ENCODE measurements around the gene TMEM201.

Gene TMEM201

DNA sequence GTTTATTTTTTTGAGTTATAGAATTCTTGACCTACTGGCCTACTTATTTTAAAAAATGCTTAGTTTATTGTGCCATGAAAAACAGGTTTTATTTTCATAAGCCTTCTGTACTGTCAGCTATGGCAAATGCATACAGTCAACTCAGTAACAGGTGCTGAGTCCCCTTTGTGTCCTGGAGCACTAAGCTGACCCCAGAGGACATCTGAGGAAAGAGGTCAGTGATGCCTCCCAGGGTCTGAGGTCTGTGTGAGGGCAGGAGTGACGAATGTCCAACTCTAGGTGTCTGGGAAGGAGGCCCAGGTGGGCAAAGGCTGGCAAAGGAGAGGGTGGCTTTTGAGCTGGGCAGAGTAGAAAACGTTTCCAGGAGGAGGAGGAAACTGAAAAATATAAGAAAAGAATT lies 7.8 kb upstream of the TMEM201 start:
- no peak for DNase-seq

DNA sequence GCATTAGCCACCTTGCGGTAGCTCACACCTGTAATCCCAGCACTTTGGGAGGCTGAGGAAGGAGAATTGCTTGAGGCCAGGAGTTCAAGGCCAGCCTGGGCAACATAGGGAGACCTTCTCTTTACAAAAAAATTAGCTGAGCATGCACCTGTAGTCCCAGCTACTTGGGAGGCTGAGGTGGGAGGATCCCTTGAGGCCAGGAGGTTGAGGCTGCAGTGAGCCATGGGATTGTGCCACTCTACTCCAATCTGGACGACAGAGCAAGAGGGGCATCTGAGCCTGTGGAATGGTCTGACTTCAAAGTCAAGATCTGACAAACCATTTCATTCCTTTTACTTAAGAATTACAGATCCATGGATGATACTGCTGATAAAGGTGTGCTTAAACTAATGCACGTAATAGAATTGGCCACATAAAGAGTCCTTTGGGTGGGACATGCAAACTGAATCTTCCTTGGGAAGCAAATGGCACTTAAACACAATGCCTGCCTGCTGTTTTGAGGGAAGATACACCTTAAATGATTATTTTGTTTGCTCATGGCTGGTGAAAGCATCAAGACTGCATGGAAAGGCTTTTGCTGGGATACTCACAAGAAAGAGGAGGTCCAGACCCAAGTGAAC lies 2.5 kb upstream of the TMEM201 start:
- DNase-seq: no peak

DNA sequence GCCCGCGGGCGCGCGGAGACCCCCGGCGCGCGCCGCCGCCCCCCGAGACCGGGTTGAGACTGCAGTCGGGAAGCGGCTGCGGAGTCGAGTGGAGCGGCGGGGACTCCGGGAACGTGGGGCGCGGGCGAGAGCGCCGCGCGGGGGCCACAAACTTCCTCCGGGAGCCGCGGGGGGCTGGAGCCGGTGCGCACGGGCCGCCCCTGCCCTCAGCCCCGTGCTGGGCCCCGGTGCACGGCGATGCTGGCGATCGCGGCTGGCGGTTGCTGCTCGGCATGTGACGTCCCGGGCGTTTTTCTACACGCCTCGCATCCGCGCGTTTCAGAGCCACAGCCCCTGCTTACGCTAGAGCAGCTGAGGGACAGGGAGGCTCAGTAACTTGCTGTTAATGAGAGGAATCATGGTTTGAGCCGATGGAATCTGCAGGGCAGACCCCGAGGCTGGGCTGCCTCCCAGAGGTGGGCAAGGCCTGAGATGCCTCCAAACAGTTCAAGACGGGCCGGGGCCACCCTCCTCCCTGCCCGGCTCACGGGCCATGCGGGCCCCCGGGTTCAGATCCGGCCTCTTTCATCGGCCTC lies 520 bp downstream of the TMEM201 start:
- DNase-seq: peak; percentile 71

DNA sequence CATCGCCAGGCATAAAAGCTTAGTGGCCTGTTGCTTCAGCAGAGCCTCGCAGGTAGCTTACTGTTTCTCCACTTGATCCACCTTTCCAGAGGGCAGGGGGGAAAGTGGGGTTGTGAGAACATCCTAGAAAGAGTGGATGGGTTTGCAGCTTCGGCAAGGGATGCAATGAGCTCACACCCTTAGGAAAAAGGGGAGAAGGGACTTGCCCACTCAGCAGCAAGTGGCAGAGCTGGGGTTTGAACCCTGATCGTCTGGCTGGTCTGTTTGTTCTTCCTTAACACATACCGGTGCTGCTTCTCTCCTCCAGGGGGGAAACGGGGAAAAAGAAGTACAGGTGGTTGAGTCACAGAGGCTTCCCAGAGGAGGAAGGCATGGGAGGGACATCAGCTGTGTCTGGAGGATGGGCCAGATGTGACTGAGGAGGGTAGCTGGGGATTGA lies 1.0 kb downstream of the TMEM201 start:
- DNase-seq: peak; percentile 37

DNA sequence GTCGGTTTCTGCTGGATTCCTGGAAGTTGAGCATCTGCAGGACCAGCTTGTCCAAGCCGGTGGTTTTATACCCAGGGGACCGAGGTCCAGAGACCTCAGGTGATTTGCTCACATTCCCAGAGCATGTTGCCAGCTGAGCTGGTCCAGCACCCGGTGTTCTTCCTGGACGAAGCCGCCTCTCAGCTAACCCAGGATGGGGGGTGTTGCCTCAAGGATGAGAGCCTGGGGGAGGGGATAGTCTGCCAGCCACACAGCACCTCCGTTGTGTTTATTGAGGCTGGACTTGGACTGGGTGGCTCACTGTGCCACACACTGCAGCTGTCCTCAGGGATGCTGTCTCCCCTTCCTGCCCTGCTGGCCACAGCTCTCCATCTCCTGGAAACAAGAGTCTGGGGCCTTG lies 1.5 kb downstream of the TMEM201 start:
- DNase-seq: no peak

DNA sequence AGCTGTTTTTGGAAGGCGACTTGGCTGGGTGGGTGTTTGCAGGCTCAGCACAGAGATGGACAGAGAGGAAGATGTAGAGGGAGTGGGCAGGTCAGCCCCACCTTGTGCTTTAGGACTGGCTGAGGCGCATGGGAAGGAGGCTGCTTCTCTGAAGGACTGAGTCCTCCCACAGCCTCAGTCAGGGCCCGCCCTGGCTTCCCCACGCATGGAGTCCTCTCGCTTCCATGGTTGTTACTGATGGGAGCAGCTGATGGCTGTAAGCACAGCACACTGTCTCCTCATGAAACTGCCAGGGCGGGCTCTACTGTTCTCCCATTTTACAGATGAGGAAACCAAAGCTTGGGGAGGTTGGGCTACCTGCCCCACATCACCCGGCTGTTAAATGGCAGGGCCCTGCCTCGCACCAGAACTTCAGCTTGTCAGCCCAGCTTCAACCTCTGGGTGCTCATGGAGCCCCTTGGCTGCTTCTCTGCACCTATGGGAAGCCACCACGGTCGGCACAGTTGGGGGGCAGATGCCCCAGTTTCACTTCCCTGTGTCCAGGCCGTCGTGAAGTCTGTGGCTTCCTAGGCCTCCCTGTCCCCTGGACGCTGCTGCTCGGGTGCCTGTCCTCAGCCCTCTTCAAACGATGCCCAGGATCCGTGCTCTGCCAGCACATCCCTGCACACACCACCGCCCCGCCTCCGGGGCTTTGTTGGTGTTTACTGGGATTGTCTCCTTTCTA lies 2.4 kb downstream of the TMEM201 start:
- DNase-seq: no peak

DNA sequence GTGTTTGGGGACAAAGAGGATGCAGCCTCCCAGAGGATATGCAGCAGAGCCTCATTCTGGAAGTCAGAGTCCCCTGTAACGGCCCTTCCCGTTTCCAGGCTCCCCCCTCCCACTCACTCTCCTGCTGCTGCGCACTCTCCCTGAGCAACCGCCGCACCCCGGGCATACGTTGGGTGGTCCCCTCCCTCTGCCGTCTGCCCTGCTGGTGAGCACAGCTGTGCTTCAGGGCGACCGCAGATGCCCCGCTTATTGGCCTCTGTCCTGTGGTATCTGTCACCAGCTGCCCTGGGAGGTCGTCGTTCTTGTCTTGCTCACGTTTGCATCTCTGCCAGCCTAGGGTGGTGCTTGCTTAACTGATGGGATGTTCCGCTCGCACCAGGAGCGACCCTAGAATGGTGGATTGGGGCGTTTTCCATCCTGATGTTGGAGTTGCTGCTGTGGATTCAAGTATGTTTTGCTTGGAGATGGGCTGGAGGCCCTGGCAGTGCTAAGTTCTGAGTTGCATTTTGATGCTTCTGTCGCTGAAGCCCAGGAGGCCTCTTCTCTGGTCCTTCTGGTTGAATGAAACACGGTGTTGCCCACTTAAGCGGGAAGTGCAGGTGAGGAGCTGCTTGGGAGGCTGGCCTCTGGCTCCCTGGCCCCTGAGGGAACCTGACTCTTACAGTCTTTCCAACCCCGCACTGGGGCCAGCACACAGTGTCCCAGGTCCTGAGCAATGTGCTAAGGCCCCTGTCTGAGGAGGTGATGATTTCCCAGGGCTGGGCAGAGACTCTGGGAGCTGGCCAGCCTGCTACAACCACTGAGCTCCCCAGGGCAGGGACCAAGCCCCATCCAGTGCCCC lies 3.2 kb downstream of the TMEM201 start:
- no peak for DNase-seq

DNA sequence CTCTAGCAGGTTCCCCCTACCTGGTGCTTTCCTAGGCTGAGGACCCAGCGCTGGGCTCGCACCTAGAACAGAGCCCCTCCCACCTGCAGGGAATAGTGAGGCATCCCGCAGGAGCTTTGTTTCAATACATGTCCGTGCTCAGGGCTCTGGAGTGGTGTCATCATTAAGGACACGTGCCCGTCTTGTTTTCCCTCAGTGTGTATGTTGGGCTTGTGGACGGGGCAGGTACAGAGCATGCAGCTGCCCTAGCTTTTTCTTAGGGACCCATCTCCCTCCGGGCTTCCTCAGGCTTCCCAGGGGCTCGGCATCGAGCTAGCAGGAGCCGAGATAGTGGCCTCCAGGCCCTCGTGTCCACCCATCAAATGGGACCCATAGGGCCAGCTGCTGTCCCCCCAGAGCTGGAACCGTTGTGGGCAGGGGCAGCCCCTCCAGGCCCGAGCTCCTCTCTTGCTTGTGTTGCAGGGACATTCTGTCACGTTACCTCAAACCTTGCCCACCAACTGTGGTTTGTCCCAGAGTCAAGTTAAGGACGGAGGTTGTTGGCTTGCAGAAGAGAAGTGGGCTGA lies 3.9 kb downstream of the TMEM201 start:
- DNase-seq: no peak

DNA sequence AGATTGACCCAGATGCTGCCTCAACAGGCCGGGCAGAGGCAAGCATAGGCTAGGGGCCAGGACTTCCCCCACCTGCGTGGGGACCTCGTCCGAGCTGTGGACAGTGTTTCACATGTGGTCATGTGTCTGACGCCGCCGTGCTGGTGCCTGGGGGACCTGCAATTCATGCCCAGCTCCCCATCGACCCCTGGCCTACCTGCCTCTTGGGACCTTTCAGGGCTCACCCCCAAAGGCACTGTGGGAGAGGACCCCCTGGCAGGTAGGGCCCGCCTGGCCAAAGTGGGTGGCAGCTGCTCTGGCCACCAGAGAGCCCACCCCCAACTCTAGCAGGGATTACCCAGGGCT lies 4.4 kb downstream of the TMEM201 start:
- no peak for DNase-seq

DNA sequence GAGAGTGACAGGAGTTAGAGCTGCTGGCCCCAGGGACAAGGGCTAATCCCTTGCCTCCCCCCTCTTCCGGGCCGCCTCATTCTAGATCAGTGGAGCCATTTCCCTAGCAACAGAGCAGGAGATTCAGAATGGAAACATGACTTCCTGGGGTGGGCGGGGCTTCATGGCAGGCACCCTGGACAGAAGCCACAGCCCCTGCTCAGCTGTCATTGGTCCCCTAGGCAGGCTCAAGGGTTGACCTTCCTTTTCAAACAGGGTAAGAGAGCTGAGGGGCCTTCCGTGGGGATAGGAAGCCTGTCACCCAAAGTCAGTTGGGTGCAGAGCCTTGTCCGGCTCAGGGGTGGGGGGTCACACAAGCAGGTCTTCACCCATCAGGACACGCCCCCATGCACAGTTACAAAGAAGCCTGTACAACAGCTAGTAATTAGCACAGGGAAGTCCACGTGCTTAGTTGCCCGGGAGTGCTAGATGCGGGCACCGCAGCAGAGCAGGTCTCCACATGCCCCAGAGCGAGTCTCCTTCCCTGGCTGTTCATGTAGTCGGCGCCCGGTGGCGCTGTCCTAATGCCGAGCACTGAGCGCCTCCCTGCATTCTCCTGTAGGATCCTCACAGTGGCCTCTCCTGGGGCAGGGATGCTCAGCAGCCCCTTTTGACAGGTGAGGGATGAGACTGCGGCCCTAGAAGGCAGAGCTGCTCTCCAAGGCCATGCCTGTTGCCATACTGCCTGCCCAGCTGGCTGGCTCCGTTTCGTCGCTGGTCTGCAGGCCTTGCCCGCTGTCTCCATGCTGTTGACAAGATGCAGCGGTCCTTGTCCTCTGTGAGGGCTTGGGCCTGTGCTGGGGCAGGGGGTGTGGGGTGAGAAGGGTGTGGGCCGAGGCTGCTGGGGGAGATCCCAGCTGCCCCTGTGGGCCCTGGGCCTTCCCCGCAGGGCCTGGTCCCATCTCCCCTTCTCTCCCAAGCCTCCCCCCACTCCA lies 5.1 kb downstream of the TMEM201 start:
- peak; percentile 95 for DNase-seq

DNA sequence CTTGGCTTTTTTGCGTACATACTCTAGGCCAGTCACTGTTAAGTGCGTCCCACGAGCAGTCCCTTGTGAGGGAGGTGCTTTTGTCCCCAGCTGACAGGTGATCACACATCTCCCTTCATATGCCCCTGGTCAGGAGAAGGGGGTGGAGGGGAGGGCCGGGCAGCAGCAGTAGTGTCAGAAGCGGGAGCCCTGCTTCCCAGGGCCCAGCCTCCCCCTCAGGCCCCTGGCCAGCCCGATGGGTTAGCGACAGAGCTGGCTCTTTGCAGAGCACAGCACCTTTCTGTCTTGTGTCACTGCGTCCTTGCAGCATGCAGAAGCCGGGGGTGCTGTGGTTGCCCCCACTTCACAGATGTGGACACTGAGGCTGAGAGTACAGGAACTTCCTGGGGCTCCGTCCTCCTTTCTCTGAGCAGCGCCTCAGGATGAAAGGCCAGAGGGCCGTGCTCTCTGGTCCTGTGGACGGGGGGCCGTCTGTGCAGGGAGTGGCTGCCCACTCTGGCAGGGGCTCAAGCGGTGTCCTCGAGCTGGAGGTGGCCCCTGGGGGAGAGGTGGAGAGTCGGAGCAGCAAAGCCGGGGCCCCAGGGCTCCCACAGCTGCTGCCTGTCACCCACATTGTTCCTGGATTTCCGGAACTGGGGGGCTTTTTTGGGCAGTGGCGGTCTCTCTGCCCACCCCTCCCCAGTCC lies 5.9 kb downstream of the TMEM201 start:
- no peak for DNase-seq

DNA sequence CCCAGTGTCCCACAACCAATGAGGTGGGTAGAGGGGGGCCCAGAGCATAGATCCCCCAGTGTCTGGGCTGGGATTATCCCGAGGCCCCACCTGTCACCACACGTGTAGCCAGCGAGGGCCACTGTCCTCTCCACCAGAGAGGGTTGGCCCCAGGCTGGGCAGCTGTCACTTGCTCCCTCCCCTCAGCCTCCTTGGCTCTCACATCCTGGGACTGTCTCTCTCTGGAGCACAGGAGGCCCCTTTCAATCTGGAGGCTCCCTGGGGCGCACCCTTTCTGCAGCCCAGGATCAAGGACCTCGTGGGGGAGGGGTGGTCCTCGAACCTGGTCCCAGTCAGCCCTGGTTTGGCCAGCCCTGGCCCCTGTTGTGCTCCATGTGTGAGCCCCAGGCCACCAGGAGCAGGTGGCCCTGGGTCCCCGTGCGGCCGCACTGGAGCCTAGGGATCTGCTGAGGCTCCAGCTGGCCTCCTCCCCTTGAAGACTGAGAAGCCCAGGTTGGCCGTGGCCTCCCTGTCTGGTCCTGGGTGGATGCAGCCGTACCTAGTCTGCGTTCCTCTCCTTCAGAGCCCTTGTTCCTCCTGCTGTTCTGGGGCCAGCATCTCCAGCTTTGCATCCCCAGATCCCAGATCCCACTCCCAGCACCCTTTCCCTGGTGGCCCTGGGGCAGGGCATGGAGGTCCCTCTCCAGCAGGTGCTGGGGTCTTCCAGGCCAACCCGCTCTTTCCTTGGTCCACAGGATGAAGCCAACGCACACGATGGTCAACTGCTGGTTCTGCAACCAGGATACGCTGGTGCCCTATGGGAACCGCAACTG lies 6.7 kb downstream of the TMEM201 start:
- no peak for DNase-seq

DNA sequence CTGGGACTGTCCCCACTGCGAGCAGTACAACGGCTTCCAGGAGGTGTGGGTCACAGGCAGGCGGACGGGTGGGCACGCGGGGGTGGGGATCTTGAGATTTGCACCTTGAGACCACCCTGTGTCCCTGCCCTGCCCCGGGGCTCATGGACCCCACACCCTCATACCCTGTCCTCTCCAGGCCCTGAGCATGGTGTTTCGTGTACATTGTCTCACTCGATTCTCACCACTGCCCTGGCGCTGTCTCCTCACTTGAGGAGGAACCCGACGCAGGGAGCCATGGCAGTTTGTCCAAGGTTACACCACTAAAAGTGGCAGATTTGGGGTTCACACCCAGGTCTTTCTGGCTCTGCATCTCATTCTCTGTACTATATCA lies 7.2 kb downstream of the TMEM201 start:
- DNase-seq: no peak

DNA sequence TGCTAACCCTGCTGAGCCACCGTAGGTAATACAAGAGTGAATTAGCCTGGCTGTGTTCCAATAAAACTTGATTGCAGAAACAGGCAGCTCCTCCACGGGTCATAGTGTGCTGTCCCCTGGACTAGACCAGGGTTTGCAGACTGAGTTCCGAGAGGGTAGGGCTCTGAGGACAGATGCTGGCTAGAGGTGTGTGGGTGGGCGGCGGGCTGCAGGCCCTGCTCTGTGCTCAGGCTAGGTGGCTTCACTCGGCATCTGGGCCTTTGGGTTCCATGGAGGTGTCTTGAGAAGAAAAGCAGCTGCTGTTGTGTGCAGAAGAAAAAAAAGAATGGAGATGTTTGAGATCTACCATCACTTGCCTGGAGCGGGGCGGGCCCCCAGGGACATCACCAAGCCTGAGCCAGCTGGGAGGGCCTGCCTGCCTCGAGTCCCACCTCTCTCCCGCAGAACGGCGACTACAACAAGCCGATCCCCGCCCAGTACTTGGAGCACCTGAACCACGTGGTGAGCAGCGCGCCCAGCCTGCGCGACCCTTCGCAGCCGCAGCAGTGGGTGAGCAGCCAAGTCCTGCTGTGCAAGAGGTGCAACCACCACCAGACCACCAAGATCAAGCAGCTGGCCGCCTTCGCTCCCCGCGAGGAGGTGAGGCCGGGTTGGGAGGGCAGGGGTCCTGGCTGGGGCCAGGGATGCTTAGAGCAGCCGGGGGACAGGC lies 7.9 kb downstream of the TMEM201 start:
- DNase-seq: peak; percentile 33

DNA sequence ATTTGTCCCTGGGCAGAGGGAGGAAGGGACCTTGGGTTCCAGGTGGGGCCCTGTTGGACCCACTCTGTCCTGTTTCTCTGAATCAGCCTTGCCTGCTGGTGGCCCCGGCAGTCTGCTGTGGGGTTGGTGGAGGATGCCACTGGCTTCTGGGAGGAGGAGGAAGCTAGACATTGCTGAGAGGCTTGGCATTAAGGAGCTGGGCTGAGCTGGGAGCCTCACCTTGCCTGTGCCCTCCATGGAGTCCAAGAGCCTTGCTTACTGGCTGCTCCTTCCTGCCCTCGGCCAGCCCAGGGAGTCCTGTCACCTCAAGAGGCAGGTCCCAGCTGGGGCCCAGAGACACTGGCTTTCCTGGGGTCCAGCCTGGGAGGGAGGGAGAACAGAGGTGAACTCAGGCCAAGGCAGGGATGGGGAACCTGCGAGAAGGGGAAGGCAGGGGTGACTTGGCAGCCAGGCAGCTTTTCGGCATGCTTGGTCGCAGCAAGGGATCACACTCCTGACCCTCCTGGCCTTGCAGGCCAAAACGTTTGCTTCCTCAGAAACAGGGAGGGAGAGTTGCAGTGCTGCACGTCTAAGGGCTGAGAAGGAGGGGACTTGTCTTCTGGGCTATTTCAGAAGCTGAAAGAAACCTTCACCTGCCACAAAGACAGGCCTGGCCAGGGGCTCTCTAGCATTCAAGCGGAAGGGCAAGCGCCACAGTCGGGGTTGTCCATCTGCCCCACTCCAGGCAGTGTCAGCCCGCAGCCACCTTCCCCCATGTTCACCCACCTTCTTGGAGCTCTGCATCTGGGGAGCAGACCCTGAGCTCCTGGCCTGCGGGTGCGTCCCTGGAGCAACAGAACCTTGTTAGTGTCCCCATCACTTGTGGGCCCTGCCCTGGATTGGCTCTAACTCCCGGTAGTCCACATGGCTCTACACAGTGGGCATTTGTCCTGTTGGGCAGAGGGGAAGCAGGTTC lies 8.9 kb downstream of the TMEM201 start:
- DNase-seq: no peak

DNA sequence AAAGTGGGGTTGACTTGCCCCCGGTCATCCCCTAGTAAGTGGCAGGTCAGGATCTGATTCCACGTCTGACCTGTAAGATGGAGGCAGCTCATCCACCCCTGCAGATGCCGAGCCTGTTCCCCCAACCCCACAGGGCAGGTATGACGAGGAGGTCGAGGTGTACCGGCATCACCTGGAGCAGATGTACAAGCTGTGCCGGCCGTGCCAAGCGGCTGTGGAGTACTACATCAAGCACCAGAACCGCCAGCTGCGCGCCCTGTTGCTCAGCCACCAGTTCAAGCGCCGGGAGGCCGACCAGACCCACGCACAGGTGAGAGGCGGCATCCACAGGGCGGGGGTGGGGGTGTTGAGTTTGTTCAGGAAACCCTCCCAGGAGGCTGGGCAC lies 9.6 kb downstream of the TMEM201 start:
- no peak for DNase-seq

DNA sequence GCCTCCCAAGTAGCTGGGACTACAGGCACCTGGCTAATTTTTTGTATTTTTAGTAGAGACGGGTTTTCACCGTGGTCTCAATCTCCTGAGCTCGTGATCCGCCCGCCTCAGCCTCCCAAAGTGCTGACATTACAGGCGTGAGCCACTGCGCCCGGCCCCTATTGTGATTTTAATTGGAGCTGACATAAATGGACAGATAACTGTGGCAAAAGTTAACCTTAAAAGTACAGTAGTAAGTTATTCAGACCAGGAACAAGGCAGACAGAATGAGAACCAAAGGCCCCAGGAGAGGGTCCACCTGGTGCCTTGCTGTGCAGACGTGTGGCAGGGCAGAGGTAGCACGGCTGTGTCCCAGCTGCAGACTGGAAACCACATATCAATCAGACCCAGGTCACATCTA lies 11.0 kb downstream of the TMEM201 start:
- no peak for DNase-seq

Measured in hematopoietic multipotent progenitor cell treated with erythropoietin and hydrocortisone succinate and interleukin-3 and kit ligand, for 4 days (in vitro differentiated cells).